SK-N-SH treated with all-trans-retinoic acid at 6 μM for 48 hours (cell line): ENCODE data around the gene TBCD.

ENCODE experiments used
- BACH2 ChIP-seq: fragments of 250-450 bp; sonication (Bioruptor Pico); IDR thresholded peaks from 2 replicates; pipeline ENCODE4 v1.9.0; 2021; ENCODE audit warnings: mild to moderate bottlenecking, borderline replicate concordance
- CREB5 ChIP-seq: fragments of 250-450 bp; sonication (Bioruptor Pico); IDR thresholded peaks from 2 replicates; pipeline ENCODE4 v1.5.1; 2020; ENCODE audit warnings: low read depth, mild to moderate bottlenecking, moderate library complexity
- ESRRG ChIP-seq: fragments of 250-450 bp; sonication (Bioruptor Pico); IDR thresholded peaks from 2 replicates; pipeline ENCODE4 v1.6.1; 2021; ENCODE audit warnings: mild to moderate bottlenecking
- GLIS3 ChIP-seq: fragments of 250-450 bp; sonication (Bioruptor Pico); IDR thresholded peaks from 2 replicates; pipeline ENCODE4 v1.5.0; 2020; ENCODE audit warnings: mild to moderate bottlenecking, moderate library complexity
- ISL1 ChIP-seq: fragments of 250-450 bp; sonication (Bioruptor Pico); IDR thresholded peaks from 2 replicates; pipeline ENCODE4 v2.1.2; 2022; ENCODE audit warnings: mild to moderate bottlenecking, moderate library complexity
- RARB ChIP-seq: fragments of 250-450 bp; sonication (Bioruptor Pico); IDR thresholded peaks from 2 replicates; pipeline ENCODE4 v1.8.0; 2021; ENCODE audit warnings: mild to moderate bottlenecking, moderate library complexity
- TCF4 ChIP-seq: fragments of 250-450 bp; sonication (Bioruptor Pico); IDR thresholded peaks from 2 replicates; pipeline ENCODE4 v1.8.0; 2021; ENCODE audit warnings: mild to moderate bottlenecking, moderate library complexity, borderline replicate concordance
- TSHZ2 ChIP-seq: fragments of 250-450 bp; sonication (Bioruptor Pico); IDR thresholded peaks from 2 replicates; pipeline ENCODE4 v1.5.0; 2020; ENCODE audit warnings: mild to moderate bottlenecking, moderate library complexity
- ZC3H10 ChIP-seq: fragments of 250-450 bp; sonication (Bioruptor Pico); IDR thresholded peaks from 2 replicates; pipeline ENCODE4 v1.5.1; 2021; ENCODE audit warnings: mild to moderate bottlenecking, moderate library complexity
- ZFP30 ChIP-seq: fragments of 450-650 bp; formaldehyde crosslinking; IDR thresholded peaks from 2 replicates; pipeline ENCODE4 v1.5.0; 2022; ENCODE audit warnings: mild to moderate bottlenecking, moderate library complexity
- ZNF565 ChIP-seq: fragments of 450-650 bp; formaldehyde crosslinking; conservative IDR thresholded peaks from 2 replicates; pipeline ENCODE4 v1.5.0; 2020; ENCODE audit warnings: low read depth, mild to moderate bottlenecking, moderate library complexity
- ZNF70 ChIP-seq: fragments of 450-650 bp; formaldehyde crosslinking; IDR thresholded peaks from 2 replicates; pipeline ENCODE4 v1.5.0; 2020; ENCODE audit warnings: mild to moderate bottlenecking, moderate library complexity
- TF ChIP-seq, protein P1 (sequence below): fragments of 250-450 bp; sonication (Bioruptor Pico); IDR thresholded peaks from 2 replicates; pipeline ENCODE4 v1.8.0; 2020; ENCODE audit warnings: mild to moderate bottlenecking, moderate library complexity, borderline replicate concordance
- TF ChIP-seq, protein P2 (sequence below): fragments of 250-450 bp; sonication (Bioruptor Pico); IDR thresholded peaks from 2 replicates; pipeline ENCODE4 v1.5.1; 2021; ENCODE audit warnings: mild to moderate bottlenecking, moderate library complexity

DNA sequence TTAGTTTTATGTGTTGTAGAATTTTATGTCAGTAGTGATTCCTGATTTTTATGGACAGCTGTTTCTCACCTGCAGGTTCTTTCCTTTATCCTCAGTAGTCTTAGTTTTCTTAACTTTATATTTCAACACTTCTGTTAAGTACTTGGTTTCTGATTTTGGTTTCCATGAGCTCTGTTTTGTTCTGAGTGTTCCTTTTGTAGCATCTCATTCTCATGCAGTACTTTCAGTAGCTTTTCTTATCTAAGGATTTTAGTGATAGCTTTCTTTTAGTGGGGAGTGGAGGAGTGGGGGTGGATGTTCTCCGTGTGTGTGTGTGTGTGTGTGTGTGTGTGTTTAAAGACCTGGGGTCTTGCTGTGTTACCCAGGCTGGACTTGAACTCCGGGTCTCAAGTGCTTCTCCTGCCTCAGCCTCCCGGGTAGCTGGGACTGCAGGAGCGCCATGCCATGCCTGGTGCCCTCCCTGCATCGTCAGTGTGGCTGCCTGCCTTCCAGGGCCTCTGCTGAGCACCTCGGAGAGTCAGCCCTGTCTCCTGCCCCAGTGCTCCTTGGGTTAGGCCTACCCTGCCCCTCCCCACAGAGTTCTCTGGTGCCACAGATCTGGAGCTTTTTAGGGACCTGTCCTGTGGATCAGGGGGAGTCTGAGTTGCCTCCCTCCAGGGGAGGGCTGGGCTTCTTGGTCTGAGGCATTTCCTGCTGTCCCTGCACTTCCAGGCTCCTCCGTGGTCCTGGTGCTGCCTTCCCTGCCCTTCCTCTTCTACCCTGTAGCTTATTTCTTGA is 92.2 kb downstream of the TBCD start:
- no peak for TF ChIP-seq ZC3H10 (CRISPR knock-in tag)
- no peak for TF ChIP-seq TSHZ2
- no peak for TF ChIP-seq RARB (CRISPR knock-in tag)
- TF ChIP-seq ZNF70 (CRISPR knock-in tag), result no peak
- TF ChIP-seq, protein P1, sequence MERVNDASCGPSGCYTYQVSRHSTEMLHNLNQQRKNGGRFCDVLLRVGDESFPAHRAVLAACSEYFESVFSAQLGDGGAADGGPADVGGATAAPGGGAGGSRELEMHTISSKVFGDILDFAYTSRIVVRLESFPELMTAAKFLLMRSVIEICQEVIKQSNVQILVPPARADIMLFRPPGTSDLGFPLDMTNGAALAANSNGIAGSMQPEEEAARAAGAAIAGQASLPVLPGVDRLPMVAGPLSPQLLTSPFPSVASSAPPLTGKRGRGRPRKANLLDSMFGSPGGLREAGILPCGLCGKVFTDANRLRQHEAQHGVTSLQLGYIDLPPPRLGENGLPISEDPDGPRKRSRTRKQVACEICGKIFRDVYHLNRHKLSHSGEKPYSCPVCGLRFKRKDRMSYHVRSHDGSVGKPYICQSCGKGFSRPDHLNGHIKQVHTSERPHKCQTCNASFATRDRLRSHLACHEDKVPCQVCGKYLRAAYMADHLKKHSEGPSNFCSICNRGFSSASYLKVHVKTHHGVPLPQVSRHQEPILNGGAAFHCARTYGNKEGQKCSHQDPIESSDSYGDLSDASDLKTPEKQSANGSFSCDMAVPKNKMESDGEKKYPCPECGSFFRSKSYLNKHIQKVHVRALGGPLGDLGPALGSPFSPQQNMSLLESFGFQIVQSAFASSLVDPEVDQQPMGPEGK, result no peak
- TF ChIP-seq ESRRG (CRISPR knock-in tag), result no peak
- no peak for TF ChIP-seq CREB5 (CRISPR knock-in tag)
- no peak for TF ChIP-seq ZNF565 (CRISPR knock-in tag)
- no peak for TF ChIP-seq TCF4 (CRISPR knock-in tag)
- no peak for TF ChIP-seq ISL1 (CRISPR knock-in tag)
- TF ChIP-seq, protein P2, sequence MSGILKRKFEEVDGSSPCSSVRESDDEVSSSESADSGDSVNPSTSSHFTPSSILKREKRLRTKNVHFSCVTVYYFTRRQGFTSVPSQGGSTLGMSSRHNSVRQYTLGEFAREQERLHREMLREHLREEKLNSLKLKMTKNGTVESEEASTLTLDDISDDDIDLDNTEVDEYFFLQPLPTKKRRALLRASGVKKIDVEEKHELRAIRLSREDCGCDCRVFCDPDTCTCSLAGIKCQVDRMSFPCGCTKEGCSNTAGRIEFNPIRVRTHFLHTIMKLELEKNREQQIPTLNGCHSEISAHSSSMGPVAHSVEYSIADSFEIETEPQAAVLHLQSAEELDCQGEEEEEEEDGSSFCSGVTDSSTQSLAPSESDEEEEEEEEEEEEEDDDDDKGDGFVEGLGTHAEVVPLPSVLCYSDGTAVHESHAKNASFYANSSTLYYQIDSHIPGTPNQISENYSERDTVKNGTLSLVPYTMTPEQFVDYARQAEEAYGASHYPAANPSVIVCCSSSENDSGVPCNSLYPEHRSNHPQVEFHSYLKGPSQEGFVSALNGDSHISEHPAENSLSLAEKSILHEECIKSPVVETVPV, result no peak
- no peak for TF ChIP-seq GLIS3
- no peak for TF ChIP-seq ZFP30 (CRISPR knock-in tag)
- TF ChIP-seq BACH2 (CRISPR knock-in tag), result no peak
